Thyroid gland (tissue), 4 donors: Measurements from ENCODE around the gene FAM221B.

Source experiments
- CTCF ChIP-seq, 6 experiments: fragments of 200-600 bp in 3 of 6; fragments of 450-650 bp in 3 of 6; sonication (generic) in 3 of 6; IDR thresholded peaks; one replicate each; pipeline ENCODE4 v1.5.1; 2016 to 2019; ENCODE audit warnings: antibody characterized with exemption in 6 of 6, mild to moderate bottlenecking in 2 of 6, inconsistent platforms in 1 of 6, moderate library complexity in 1 of 6
- POLR2A ChIP-seq, 2 donors: fragments of 450-650 bp; IDR thresholded peaks; one replicate each; pipeline ENCODE4 v1.6.1; 2017; ENCODE audit warnings: antibody characterized with exemption in 2 of 2, mild to moderate bottlenecking in 2 of 2, moderate library complexity in 1 of 2

DNA sequence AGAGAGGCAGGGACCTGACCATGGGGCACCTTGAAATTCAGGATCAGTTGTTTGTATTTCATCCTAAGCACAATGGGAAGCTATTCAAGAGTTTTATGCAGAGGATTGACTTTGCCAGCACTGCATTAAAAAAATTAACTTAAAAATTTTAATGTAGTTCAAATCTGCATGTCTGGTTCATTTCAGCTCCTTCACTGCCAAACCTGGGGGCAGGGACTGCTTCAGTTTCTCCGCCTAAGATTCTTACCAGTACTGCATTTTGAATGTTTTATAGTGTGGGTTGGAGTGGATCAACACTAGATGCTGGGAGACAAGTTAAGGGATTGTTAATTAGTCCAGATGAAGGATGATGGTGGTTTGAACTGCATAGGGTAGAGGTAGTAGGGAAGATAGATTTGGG is 58.8 kb downstream of the FAM221B start:
- TF ChIP-seq CTCF (IDR thresholded peaks at IDR 0.05) (no peak), POLR2A (IDR thresholded peaks at IDR 0.05) (no peak)
